WTC11 (cell line): ENCODE data around the gene DCLRE1C. TPM values are rescaled to one million over a fixed set of nuclear protein-coding genes. Genes with fewer than 3 reads are reported as not detected.

Source experiments
- ATAC-seq: fragments of 200-7000 bp; cut with Tn5 transposase; 2 replicates; pipeline ENCODE4 v1.10.0; 2021; ENCODE audit warnings: mild to moderate bottlenecking, moderate library complexity
- CTCF ChIA-PET: fragments of 300-600 bp; sonication (Branson Sonifier 250); formaldehyde crosslinking; loops from one replicate; lab custom pipeline; 2021; ENCODE audit warnings: antibody characterized with exemption; lab: Charles Lee
- POLR2A ChIA-PET: fragments of 350-600 bp; sonication (Branson Sonifier 250); formaldehyde crosslinking; loops from one replicate; lab custom pipeline; 2021; ENCODE audit warnings: antibody characterized with exemption; lab: Charles Lee
- DNase-seq: peaks from one replicate; pipeline ENCODE4 v3.0.0; 2021; ENCODE audit warnings: low spot score
- H3K27ac Mint-ChIP-seq: 2 replicates; pipeline ENCODE4 v1.8.0; 2021; ENCODE audit warnings: mixed read lengths
- H3K27me3 Mint-ChIP-seq: 2 replicates; pipeline ENCODE4 v1.8.0; 2021; ENCODE audit warnings: low read depth, mild to moderate bottlenecking, moderate library complexity, mixed read lengths
- H3K36me3 Mint-ChIP-seq: 2 replicates; pipeline ENCODE4 v1.8.0; 2021; ENCODE audit warnings: mixed read lengths
- H3K4me1 Mint-ChIP-seq: 2 replicates; pipeline ENCODE4 v1.8.0; 2022; ENCODE audit warnings: mixed read lengths
- H3K4me3 Mint-ChIP-seq: 2 replicates; pipeline ENCODE4 v1.8.0; 2021; ENCODE audit warnings: mild to moderate bottlenecking, moderate library complexity, mixed read lengths
- H3K9me3 Mint-ChIP-seq: 2 replicates; pipeline ENCODE4 v1.8.0; 2021; ENCODE audit warnings: mixed read lengths
- CREB1 ChIP-seq: sonication (generic); formaldehyde crosslinking; IDR thresholded peaks from 2 replicates; pipeline ENCODE4 v1.8.0; 2023; ENCODE audit warnings: mild to moderate bottlenecking, missing genetic modification reagents
- NFE2L1 ChIP-seq: sonication (generic); formaldehyde crosslinking; IDR thresholded peaks from 2 replicates; pipeline ENCODE4 v1.8.1; 2023; ENCODE audit warnings: missing genetic modification reagents
- SP1 ChIP-seq: sonication (generic); formaldehyde crosslinking; conservative IDR thresholded peaks from 2 replicates; pipeline ENCODE4 v1.8.1; 2022; ENCODE audit warnings: missing genetic modification reagents
- total RNA-seq: library from RNA; stranded (reverse); gene quantifications from 3 replicates; pipeline ENCODE4 v1.2.3, GENCODE V29; 2021
- TF ChIP-seq, protein P1 (sequence below): sonication (generic); formaldehyde crosslinking; IDR thresholded peaks from 2 replicates; pipeline ENCODE4 v1.8.1; 2022; ENCODE audit warnings: low read depth, missing genetic modification reagents, borderline replicate concordance
- TF ChIP-seq, protein P2 (sequence below): sonication (generic); formaldehyde crosslinking; IDR thresholded peaks from 2 replicates; pipeline ENCODE4 v1.8.1; 2022; ENCODE audit warnings: mild to moderate bottlenecking, missing genetic modification reagents, moderate library complexity, borderline replicate concordance
- TF ChIP-seq, protein P3 (sequence below): sonication (generic); formaldehyde crosslinking; IDR thresholded peaks from 2 replicates; pipeline ENCODE4 v1.8.0; 2022; ENCODE audit warnings: mild to moderate bottlenecking, missing genetic modification reagents
- TF ChIP-seq, protein P4 (sequence below): sonication (generic); formaldehyde crosslinking; IDR thresholded peaks from 2 replicates; pipeline ENCODE4 v1.8.0; 2023; ENCODE audit warnings: missing genetic modification reagents, mild to moderate bottlenecking, borderline replicate concordance
- TF ChIP-seq, protein P5 (sequence below): sonication (generic); formaldehyde crosslinking; IDR thresholded peaks from 2 replicates; pipeline ENCODE4 v1.8.1; 2023; ENCODE audit warnings: mild to moderate bottlenecking, missing genetic modification reagents
- TF ChIP-seq, protein P6 (sequence below): fragments of 200-600 bp; IDR thresholded peaks from 2 replicates; pipeline ENCODE4 v1.8.0; 2022; ENCODE audit warnings: antibody characterized with exemption
- TF ChIP-seq, protein P7 (sequence below): sonication (generic); formaldehyde crosslinking; IDR thresholded peaks from 2 replicates; pipeline ENCODE4 v1.8.0; 2023; ENCODE audit warnings: mild to moderate bottlenecking, missing genetic modification reagents
- TF ChIP-seq, protein P8 (sequence below): sonication (generic); formaldehyde crosslinking; IDR thresholded peaks from 2 replicates; pipeline ENCODE4 v1.8.1; 2022; ENCODE audit warnings: mild to moderate bottlenecking, moderate library complexity, missing genetic modification reagents

The DCLRE1C gene
- total RNA-seq, 1 experiment from 2014 or later, result 4.3 TPM

DNA sequence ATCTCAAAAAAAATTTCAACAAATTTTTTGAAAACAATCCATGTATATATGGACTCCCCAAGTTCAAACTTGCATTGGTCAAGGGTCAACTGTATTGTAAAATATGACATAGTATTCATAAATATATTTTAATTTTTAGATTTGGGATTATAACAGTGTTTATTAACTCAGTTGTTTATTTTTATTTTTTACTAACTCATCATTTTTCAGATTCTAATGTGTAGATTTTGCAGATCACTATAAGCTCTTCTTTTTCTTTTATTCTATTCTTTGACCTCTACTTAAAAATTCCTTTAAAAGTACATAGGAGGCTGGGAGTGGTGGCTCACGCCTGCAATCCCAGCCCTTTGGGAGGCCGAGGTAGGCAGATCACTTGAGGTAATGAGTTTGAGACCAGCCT is 14.0 kb upstream of the DCLRE1C start:
- ChIA-PET POLR2A (no interaction called here), CTCF (no interaction called here)
- Mint-ChIP-seq H3K27ac (no peak overlapping the region), H3K36me3 (no peaks in the 10 kb centered on the region), H3K9me3 (no peaks in the 10 kb centered on the region), H3K4me1 (no peaks in the 10 kb centered on the region), H3K27me3 (peaks cover 52% of the 10 kb centered on the region), H3K4me3 (no peak overlapping the region)
- TF ChIP-seq, protein P1, sequence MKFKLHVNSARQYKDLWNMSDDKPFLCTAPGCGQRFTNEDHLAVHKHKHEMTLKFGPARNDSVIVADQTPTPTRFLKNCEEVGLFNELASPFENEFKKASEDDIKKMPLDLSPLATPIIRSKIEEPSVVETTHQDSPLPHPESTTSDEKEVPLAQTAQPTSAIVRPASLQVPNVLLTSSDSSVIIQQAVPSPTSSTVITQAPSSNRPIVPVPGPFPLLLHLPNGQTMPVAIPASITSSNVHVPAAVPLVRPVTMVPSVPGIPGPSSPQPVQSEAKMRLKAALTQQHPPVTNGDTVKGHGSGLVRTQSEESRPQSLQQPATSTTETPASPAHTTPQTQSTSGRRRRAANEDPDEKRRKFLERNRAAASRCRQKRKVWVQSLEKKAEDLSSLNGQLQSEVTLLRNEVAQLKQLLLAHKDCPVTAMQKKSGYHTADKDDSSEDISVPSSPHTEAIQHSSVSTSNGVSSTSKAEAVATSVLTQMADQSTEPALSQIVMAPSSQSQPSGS (CRISPR knock-in tag), result no peak
- TF ChIP-seq, protein P2, sequence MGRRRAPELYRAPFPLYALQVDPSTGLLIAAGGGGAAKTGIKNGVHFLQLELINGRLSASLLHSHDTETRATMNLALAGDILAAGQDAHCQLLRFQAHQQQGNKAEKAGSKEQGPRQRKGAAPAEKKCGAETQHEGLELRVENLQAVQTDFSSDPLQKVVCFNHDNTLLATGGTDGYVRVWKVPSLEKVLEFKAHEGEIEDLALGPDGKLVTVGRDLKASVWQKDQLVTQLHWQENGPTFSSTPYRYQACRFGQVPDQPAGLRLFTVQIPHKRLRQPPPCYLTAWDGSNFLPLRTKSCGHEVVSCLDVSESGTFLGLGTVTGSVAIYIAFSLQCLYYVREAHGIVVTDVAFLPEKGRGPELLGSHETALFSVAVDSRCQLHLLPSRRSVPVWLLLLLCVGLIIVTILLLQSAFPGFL (CRISPR knock-in tag), result no peak
- TF ChIP-seq, protein P3, sequence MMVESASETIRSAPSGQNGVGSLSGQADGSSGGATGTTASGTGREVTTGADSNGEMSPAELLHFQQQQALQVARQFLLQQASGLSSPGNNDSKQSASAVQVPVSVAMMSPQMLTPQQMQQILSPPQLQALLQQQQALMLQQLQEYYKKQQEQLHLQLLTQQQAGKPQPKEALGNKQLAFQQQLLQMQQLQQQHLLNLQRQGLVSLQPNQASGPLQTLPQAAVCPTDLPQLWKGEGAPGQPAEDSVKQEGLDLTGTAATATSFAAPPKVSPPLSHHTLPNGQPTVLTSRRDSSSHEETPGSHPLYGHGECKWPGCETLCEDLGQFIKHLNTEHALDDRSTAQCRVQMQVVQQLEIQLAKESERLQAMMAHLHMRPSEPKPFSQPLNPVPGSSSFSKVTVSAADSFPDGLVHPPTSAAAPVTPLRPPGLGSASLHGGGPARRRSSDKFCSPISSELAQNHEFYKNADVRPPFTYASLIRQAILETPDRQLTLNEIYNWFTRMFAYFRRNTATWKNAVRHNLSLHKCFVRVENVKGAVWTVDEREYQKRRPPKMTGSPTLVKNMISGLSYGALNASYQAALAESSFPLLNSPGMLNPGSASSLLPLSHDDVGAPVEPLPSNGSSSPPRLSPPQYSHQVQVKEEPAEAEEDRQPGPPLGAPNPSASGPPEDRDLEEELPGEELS (CRISPR knock-in tag), result no peak
- TF ChIP-seq NFE2L1, result no peak
- TF ChIP-seq, protein P4, sequence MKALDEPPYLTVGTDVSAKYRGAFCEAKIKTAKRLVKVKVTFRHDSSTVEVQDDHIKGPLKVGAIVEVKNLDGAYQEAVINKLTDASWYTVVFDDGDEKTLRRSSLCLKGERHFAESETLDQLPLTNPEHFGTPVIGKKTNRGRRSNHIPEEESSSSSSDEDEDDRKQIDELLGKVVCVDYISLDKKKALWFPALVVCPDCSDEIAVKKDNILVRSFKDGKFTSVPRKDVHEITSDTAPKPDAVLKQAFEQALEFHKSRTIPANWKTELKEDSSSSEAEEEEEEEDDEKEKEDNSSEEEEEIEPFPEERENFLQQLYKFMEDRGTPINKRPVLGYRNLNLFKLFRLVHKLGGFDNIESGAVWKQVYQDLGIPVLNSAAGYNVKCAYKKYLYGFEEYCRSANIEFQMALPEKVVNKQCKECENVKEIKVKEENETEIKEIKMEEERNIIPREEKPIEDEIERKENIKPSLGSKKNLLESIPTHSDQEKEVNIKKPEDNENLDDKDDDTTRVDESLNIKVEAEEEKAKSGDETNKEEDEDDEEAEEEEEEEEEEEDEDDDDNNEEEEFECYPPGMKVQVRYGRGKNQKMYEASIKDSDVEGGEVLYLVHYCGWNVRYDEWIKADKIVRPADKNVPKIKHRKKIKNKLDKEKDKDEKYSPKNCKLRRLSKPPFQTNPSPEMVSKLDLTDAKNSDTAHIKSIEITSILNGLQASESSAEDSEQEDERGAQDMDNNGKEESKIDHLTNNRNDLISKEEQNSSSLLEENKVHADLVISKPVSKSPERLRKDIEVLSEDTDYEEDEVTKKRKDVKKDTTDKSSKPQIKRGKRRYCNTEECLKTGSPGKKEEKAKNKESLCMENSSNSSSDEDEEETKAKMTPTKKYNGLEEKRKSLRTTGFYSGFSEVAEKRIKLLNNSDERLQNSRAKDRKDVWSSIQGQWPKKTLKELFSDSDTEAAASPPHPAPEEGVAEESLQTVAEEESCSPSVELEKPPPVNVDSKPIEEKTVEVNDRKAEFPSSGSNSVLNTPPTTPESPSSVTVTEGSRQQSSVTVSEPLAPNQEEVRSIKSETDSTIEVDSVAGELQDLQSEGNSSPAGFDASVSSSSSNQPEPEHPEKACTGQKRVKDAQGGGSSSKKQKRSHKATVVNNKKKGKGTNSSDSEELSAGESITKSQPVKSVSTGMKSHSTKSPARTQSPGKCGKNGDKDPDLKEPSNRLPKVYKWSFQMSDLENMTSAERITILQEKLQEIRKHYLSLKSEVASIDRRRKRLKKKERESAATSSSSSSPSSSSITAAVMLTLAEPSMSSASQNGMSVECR, result no peak
- ATAC-seq, result no peak
- DNase-seq, result no peak

DNA sequence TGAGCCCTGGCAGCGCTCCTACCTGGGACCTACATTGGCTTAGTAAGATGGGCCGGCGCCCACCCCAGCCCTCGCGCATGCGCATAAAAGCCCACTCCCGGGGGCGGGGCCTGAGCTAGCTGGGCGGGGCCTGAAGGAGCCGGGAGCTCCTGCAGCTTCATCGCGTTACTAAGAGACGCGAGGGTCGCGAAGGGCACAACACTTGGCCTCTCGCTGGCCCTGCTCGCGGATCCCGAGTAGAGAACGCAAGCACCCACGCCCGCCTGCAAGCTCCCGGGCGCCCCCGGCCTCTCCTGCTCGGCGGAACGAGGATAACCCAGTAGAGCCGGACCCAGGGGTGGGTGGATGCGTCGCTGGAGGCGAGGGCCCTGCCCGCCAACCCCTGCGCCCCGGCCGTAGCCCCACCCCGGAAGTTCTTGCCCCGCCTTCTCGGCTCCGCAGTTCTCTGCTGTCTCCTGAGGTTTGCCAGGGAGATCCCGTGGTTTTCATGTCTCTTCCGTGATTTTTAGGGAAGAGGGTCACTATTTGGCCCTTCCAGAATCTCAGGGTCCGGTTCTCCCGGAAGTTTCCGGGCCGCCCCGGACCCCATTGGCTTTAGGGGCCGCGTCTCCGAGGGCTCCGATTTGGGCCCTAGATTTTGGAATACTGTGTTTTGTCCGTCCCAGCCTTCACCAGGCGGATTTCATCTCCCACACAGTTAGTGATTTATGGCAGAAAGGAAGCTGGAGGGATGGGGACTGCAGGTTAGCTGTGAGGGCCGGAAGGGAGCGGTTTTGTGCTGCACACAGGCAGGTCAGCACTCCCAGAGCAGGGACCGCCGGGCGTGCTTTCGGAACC is 5.5 kb upstream of the DCLRE1C start, which contains the start of gene MEIG1:
Gene MEIG1, plus strand, starts transcription at position 168 of the 837 bp plus-strand sequence. CDS start 7,081 bp downstream, outside the sequence.
- Mint-ChIP-seq H3K36me3 (no peaks in the 10 kb centered on the region), H3K4me1 (peaks cover 8% of the 10 kb centered on the region), H3K27me3 (peaks cover 86% of the 10 kb centered on the region), H3K4me3 (peak within 1 kb of the TSS; percentile 93), H3K27ac (peak within 1 kb of the TSS; percentile 98), H3K9me3 (peaks cover 3% of the 10 kb centered on the region; the same call in 1 of the 2 replicates)
- ATAC-seq, result peak; percentile 83
- DNase-seq, result peak; percentile 96
- POLR2A ChIA-PET, result interaction anchor here (1.2 to 1.6 kb wide), 3 partner anchors 80 to 121 kb away, joined by 3 to 8 read pairs (median 6); partner anchors contain the start of genes CDNF, HSPA14, MSANTD7 and SUV39H2
- CTCF ChIA-PET, result interaction anchor here (0.6 to 1.9 kb wide), 7 partner anchors 12 to 208 kb away, joined by 3 to 6 read pairs (median 4); partner anchors contain the start of genes CDNF, HSPA14, MSANTD7 and SUV39H2
- TF ChIP-seq, protein P5, sequence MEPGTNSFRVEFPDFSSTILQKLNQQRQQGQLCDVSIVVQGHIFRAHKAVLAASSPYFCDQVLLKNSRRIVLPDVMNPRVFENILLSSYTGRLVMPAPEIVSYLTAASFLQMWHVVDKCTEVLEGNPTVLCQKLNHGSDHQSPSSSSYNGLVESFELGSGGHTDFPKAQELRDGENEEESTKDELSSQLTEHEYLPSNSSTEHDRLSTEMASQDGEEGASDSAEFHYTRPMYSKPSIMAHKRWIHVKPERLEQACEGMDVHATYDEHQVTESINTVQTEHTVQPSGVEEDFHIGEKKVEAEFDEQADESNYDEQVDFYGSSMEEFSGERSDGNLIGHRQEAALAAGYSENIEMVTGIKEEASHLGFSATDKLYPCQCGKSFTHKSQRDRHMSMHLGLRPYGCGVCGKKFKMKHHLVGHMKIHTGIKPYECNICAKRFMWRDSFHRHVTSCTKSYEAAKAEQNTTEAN (CRISPR knock-in tag), result peak; percentile 70; the same call in 1 of the 2 replicates
- TF ChIP-seq CREB1 (CRISPR knock-in tag) (no peak), SP1 (CRISPR knock-in tag) (peak; percentile 70; the same call in 1 of the 2 replicates)
- TF ChIP-seq, protein P6, sequence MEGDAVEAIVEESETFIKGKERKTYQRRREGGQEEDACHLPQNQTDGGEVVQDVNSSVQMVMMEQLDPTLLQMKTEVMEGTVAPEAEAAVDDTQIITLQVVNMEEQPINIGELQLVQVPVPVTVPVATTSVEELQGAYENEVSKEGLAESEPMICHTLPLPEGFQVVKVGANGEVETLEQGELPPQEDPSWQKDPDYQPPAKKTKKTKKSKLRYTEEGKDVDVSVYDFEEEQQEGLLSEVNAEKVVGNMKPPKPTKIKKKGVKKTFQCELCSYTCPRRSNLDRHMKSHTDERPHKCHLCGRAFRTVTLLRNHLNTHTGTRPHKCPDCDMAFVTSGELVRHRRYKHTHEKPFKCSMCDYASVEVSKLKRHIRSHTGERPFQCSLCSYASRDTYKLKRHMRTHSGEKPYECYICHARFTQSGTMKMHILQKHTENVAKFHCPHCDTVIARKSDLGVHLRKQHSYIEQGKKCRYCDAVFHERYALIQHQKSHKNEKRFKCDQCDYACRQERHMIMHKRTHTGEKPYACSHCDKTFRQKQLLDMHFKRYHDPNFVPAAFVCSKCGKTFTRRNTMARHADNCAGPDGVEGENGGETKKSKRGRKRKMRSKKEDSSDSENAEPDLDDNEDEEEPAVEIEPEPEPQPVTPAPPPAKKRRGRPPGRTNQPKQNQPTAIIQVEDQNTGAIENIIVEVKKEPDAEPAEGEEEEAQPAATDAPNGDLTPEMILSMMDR, result no peak
- TF ChIP-seq, protein P7, sequence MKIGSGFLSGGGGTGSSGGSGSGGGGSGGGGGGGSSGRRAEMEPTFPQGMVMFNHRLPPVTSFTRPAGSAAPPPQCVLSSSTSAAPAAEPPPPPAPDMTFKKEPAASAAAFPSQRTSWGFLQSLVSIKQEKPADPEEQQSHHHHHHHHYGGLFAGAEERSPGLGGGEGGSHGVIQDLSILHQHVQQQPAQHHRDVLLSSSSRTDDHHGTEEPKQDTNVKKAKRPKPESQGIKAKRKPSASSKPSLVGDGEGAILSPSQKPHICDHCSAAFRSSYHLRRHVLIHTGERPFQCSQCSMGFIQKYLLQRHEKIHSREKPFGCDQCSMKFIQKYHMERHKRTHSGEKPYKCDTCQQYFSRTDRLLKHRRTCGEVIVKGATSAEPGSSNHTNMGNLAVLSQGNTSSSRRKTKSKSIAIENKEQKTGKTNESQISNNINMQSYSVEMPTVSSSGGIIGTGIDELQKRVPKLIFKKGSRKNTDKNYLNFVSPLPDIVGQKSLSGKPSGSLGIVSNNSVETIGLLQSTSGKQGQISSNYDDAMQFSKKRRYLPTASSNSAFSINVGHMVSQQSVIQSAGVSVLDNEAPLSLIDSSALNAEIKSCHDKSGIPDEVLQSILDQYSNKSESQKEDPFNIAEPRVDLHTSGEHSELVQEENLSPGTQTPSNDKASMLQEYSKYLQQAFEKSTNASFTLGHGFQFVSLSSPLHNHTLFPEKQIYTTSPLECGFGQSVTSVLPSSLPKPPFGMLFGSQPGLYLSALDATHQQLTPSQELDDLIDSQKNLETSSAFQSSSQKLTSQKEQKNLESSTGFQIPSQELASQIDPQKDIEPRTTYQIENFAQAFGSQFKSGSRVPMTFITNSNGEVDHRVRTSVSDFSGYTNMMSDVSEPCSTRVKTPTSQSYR (CRISPR knock-in tag), result no peak
- TF ChIP-seq, protein P8, sequence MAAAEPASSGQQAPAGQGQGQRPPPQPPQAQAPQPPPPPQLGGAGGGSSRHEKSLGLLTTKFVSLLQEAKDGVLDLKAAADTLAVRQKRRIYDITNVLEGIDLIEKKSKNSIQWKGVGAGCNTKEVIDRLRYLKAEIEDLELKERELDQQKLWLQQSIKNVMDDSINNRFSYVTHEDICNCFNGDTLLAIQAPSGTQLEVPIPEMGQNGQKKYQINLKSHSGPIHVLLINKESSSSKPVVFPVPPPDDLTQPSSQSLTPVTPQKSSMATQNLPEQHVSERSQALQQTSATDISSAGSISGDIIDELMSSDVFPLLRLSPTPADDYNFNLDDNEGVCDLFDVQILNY (CRISPR knock-in tag), result no peak
